HG03442 (cell line): ENCODE measurements around the gene WNT9B.

Source experiments
- ATAC-seq: cut with Tn5 transposase; IDR thresholded peaks from one replicate; pipeline ENCODE4 v1.9.1; 2021; ENCODE audit warnings: mild to moderate bottlenecking, moderate library complexity; ENCODE audit not compliant: unreplicated experiment

WNT9B gene

GRCh38 chr17:46879101-46879500, 27.7 kb downstream of the WNT9B start:
- ATAC-seq = no peak

- no peak for ATAC-seq
Measured at GRCh38 chr17:46881015-46881414, 29.6 kb downstream of the WNT9B start.

DNA sequence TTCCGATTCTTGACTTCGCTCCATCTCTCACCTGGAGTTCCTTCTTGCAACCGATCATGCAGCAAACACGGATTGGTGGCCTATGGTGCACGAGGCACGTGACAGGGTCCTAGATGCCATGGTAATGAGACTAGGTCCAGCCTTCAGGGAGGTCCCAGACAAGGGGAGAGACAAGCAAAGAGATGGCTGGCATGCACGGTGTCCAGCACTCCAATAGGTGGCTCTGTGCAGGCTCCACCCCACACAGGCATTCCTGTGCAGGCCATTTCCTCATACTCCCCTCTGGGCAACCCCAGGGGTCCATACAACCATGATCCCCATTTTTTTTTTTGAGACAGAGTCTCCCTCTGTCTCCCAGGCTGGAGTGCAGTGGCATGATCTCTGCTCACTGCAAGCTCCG, 31.3 kb downstream of the WNT9B start:
- no peak for ATAC-seq

DNA sequence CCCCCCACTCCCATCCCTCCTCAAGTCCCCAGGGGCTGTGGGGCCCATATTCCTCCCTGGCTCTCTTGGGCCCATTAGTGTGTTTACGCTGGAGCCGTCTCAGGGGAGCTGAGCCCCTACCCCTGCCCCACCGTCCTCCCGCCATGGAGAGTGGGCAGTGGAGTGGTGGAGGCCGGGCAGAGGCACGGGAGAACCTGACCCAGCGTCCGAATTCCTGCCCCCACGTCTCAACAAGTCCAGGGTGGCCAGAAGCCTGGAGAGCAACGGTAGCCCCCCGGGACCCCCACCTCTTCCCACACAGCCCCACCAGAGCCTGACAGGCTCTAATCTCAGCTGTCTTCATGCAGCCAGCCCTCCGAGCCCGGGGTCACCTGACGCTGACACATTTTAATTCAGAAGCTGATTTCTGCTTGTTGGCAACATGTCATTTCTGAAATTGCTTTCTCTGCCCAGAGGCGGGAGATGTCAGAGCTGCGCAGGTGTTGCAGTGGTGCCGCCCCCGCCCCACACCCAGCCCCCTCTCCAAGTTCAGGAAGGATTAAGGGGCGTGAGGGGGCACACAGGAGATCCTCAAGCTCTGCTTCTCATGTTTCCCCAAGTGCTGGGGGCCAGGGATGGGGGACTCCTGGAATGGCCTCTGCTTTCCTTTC, 32.6 kb downstream of the WNT9B start:
- ATAC-seq = no peak

GRCh38 chr17:46884552-46884951, 33.2 kb downstream of the WNT9B start:
- no peak for ATAC-seq

- no peak for ATAC-seq
Measured at GRCh38 chr17:46885415-46886309, 34.3 kb downstream of the WNT9B start.

GRCh38 chr17:46886310-46886663, 34.9 kb downstream of the WNT9B start:
- ATAC-seq = no peak

- no peak for ATAC-seq
Measured at GRCh38 chr17:46887717-46888116, 36.3 kb downstream of the WNT9B start.

DNA sequence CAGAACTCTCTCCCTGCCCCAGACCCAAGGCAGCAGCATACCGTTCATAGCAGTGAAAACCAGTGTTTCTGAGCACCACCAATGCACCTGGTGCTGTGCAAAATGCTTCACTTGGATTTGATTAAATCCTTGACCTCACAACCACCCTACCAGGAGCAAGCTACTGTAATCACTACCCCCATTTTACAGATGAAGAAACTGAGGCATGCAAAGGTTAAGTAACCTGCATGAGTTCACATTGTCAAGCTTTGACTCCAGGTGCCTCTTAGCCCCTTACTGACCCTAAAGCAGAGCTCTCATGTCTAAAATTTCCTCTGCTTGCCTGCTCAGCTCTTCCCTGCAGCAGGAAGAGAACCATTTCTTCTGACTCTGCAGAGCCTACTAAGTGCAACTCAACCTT, 37.3 kb downstream of the WNT9B start:
- ATAC-seq = no peak

DNA sequence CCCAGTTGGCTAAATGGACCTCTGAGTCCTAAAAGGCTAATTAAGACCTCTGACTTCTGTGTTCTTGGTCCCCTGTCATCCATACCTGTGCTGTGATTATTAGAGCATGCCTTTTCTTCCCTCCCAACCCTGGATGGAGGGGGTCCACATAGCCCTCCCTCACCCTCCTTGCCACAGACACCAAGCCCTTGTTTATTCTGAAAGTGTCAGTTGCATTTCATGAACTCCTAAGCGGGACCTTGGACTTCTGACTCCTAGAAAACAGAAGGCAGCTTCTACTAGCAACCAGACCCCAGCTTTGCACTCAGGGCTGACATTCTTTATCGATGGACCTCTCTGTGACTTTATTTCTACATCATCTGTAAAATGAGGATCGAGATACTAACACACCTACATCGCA, 38.1 kb downstream of the WNT9B start:
- no peak for ATAC-seq

GRCh38 chr17:46889992-46890564, 38.7 kb downstream of the WNT9B start:
- ATAC-seq = no peak

- no peak for ATAC-seq
Measured at GRCh38 chr17:46890638-46891037, 39.3 kb downstream of the WNT9B start.

- ATAC-seq = no peak
Measured at GRCh38 chr17:46892192-46892703, 40.9 kb downstream of the WNT9B start.

- ATAC-seq = no peak
Measured at GRCh38 chr17:46894024-46894423, 42.6 kb downstream of the WNT9B start.

- ATAC-seq = no peak
Measured at GRCh38 chr17:46894476-46895151, 43.2 kb downstream of the WNT9B start.

- no peak for ATAC-seq
Measured at GRCh38 chr17:46895171-46895570, 43.8 kb downstream of the WNT9B start.

GRCh38 chr17:46896991-46897390, 45.6 kb downstream of the WNT9B start:
- no peak for ATAC-seq

- ATAC-seq = no peak
Measured at GRCh38 chr17:46898364-46898763, 47.0 kb downstream of the WNT9B start.

DNA sequence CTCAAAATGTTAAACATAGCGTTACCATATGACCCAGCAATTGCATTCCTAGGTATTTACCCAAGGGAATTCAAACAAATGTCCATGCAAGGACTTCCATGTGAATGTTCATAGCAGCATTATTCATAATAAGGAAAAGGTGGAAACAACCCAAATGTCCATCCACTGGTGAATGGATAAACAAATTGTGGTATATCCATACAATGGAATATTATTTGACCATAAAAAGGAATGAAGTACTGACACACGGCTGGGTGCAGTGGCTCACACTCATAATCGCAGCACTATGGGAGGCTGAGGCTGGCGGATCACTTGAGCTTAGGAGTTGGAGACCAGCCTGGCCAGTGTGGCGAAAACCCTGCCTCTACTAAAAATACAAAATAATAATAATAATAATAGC, 47.5 kb downstream of the WNT9B start:
- no peak for ATAC-seq

DNA sequence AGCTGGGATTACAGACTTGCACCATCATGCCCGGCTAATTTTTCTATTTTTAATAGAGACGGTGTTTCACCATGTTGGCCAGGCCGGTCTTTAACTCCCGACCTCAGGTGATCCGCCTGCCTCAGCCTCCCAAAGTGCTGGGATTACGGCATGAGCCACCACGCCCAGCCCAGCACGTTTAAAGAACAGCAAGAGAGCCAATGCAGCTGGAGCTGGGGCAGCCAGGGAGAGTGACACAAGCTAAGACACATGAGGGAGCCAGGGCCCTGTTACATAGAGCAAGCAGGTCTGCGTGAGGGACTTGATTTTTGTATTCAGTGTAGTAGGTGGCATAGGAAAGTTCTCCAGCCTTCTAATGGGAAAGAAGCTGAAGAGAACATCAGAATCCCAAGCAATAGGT, 49.9 kb downstream of the WNT9B start:
- ATAC-seq = no peak
